A673 (cell line): ENCODE data around the gene FOXJ3.

Experiments used
- EZH2 ChIP-seq: fragments of 200-600 bp; sonication (generic); IDR thresholded peaks from 2 replicates; pipeline ENCODE4 v1.6.1; 2017; ENCODE audit warnings: borderline replicate concordance, low read depth, mild to moderate bottlenecking, mixed read lengths, antibody characterized with exemption, low read length; ENCODE audit not compliant: poor library complexity, severe bottlenecking
- TF ChIP-seq, protein P1 (sequence below): fragments of 300-800, 200-600 bp; sonication (generic); conservative IDR thresholded peaks from 2 replicates; pipeline ENCODE4 v1.5.1; 2017; ENCODE audit warnings: low read depth, mild to moderate bottlenecking, antibody characterized with exemption, low read length, moderate library complexity, mixed read lengths

GRCh38 chr1:42211224-42211623 is 123.8 kb downstream of the FOXJ3 start:
- TF ChIP-seq, protein P1, sequence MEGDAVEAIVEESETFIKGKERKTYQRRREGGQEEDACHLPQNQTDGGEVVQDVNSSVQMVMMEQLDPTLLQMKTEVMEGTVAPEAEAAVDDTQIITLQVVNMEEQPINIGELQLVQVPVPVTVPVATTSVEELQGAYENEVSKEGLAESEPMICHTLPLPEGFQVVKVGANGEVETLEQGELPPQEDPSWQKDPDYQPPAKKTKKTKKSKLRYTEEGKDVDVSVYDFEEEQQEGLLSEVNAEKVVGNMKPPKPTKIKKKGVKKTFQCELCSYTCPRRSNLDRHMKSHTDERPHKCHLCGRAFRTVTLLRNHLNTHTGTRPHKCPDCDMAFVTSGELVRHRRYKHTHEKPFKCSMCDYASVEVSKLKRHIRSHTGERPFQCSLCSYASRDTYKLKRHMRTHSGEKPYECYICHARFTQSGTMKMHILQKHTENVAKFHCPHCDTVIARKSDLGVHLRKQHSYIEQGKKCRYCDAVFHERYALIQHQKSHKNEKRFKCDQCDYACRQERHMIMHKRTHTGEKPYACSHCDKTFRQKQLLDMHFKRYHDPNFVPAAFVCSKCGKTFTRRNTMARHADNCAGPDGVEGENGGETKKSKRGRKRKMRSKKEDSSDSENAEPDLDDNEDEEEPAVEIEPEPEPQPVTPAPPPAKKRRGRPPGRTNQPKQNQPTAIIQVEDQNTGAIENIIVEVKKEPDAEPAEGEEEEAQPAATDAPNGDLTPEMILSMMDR, result no peak
- no peak for TF ChIP-seq EZH2
